Neural cell (in vitro differentiated cells): ENCODE results near the gene AFAP1. TPM values are rescaled to one million over a fixed set of nuclear protein-coding genes. Genes with fewer than 3 reads are reported as not detected.

Experiments used
- H2AFZ ChIP-seq: fragments of 200-600, 300-800 bp; sonication (generic), shearing (Covaris generic); 2 replicates; pipeline ENCODE4 v1.6.0; 2014; ENCODE audit warnings: low read depth, mild to moderate bottlenecking, antibody characterized with exemption, low read length, moderate library complexity
- H3F3A ChIP-seq: fragments of 200-600 bp; shearing (Covaris generic); 2 replicates; pipeline ENCODE4 v1.6.1; 2016; ENCODE audit warnings: mild to moderate bottlenecking, moderate library complexity, mixed read lengths, antibody characterized with exemption, low read length; ENCODE audit not compliant: insufficient read depth, poor library complexity, severe bottlenecking
- H3K27ac ChIP-seq: fragments of 200-600, 300-800 bp; sonication (generic), shearing (Covaris generic); 2 replicates; pipeline ENCODE4 v1.5.1; 2014; ENCODE audit warnings: mild to moderate bottlenecking, low read length, moderate library complexity
- H3K27me3 ChIP-seq: fragments of 300-800, 200-600 bp; sonication (generic), shearing (Covaris generic); 2 replicates; pipeline ENCODE4 v1.6.0; 2014; ENCODE audit warnings: mild to moderate bottlenecking, low read depth, low read length, moderate library complexity; ENCODE audit not compliant: insufficient read depth
- H3K36me3 ChIP-seq: fragments of 300-800, 200-600 bp; sonication (generic), shearing (Covaris generic); 2 replicates; pipeline ENCODE4 v1.5.1; 2014; ENCODE audit warnings: mild to moderate bottlenecking, antibody characterized with exemption, low read length, moderate library complexity; ENCODE audit not compliant: insufficient read depth
- H3K4me2 ChIP-seq: fragments of 300-800, 200-600 bp; sonication (generic), shearing (Covaris generic); 2 replicates; pipeline ENCODE4 v1.6.0; 2014; ENCODE audit warnings: mild to moderate bottlenecking, low read length
- H3K4me3 ChIP-seq: fragments of 300-800, 200-600 bp; sonication (generic), shearing (Covaris generic); 2 replicates; pipeline ENCODE4 v1.5.1; 2014; ENCODE audit warnings: mild to moderate bottlenecking, low read length, moderate library complexity
- H3K79me2 ChIP-seq: fragments of 200-600 bp; shearing (Covaris generic); replicated peaks from 2 replicates; pipeline ENCODE4 v1.6.0; 2014; ENCODE audit warnings: mild to moderate bottlenecking, low read length, moderate library complexity; ENCODE audit not compliant: insufficient read depth
- H3K9ac ChIP-seq: fragments of 300-800, 200-600 bp; sonication (generic), shearing (Covaris generic); 2 replicates; pipeline ENCODE4 v1.6.1; 2016; ENCODE audit warnings: mild to moderate bottlenecking, low read length, mixed read lengths
- H3K9me2 ChIP-seq: fragments of 200-600 bp; shearing (Covaris generic); 2 replicates; pipeline ENCODE4 v1.6.1; 2016; ENCODE audit warnings: mild to moderate bottlenecking, low read length, mixed read lengths; ENCODE audit not compliant: insufficient read depth
- H3K9me3 ChIP-seq: fragments of 200-600, 300-800 bp; sonication (generic), shearing (Covaris generic); 2 replicates; pipeline ENCODE4 v1.6.1; 2016; ENCODE audit warnings: mild to moderate bottlenecking, mixed run types, low read length, moderate library complexity, mixed read lengths
- H4K20me1 ChIP-seq: fragments of 200-600 bp; shearing (Covaris generic); 2 replicates; pipeline ENCODE4 v1.6.1; 2016; ENCODE audit warnings: mild to moderate bottlenecking, mixed run types; ENCODE audit not compliant: insufficient read depth
- CTCF ChIP-seq: fragments of 450-650 bp; IDR thresholded peaks from 2 replicates; pipeline ENCODE4 v1.5.1; 2014; ENCODE audit warnings: antibody characterized with exemption, mild to moderate bottlenecking, moderate library complexity; ENCODE audit not compliant: poor library complexity, severe bottlenecking
- EP300 ChIP-seq: fragments of 450-650 bp; conservative IDR thresholded peaks from 2 replicates; pipeline ENCODE4 v1.6.1; 2014; ENCODE audit warnings: antibody characterized with exemption, mild to moderate bottlenecking, moderate library complexity; ENCODE audit not compliant: poor library complexity, severe bottlenecking
- EZH2 ChIP-seq: fragments of 200-600, 300-800 bp; shearing (Covaris generic), sonication (generic); IDR thresholded peaks from 2 replicates; pipeline ENCODE4 v1.6.1; 2014; ENCODE audit warnings: antibody characterized with exemption, low read length, borderline replicate concordance, mild to moderate bottlenecking; ENCODE audit not compliant: insufficient read depth, poor library complexity, severe bottlenecking
- MXI1 ChIP-seq: fragments of 450-650 bp; conservative IDR thresholded peaks from 2 replicates; pipeline ENCODE4 v1.6.1; 2014; ENCODE audit warnings: antibody characterized with exemption, mild to moderate bottlenecking; ENCODE audit not compliant: poor library complexity, severe bottlenecking
- POLR2AphosphoS5 ChIP-seq: IDR thresholded peaks from 2 replicates; pipeline ENCODE4 v1.6.1; 2012
- RAD21 ChIP-seq: fragments of 450-650 bp; conservative IDR thresholded peaks from 2 replicates; pipeline ENCODE4 v1.6.1; 2014; ENCODE audit warnings: antibody characterized with exemption, mild to moderate bottlenecking, moderate library complexity
- REST ChIP-seq: IDR thresholded peaks from 2 replicates; pipeline ENCODE4 v1.6.1; 2012; ENCODE audit warnings: borderline replicate concordance
- SMC3 ChIP-seq: fragments of 450-650 bp; conservative IDR thresholded peaks from 2 replicates; pipeline ENCODE4 v1.6.1; 2014; ENCODE audit warnings: antibody characterized with exemption, mild to moderate bottlenecking, moderate library complexity; ENCODE audit not compliant: poor library complexity
- TAF1 ChIP-seq: IDR thresholded peaks from 2 replicates; pipeline ENCODE4 v1.6.1; 2012; ENCODE audit warnings: low read depth
- polyA plus RNA-seq: library from polyadenylated mRNA; depleted of rRNA; stranded (reverse); fragments of >200 nt; gene quantifications from 2 replicates; pipeline ENCODE4 v1.2.3, GENCODE V29; 2014

AFAP1 gene
- polyA plus RNA-seq, 1 donor from 2014 or later, result 38.9 TPM

- Histone ChIP-seq H3K9me3 (no peaks in the 10 kb centered on the region), H3K9me2 (no peaks in the 10 kb centered on the region), H3K27ac (no peak overlapping the region), H4K20me1 (peaks cover 4% of the 10 kb centered on the region), H3F3A (no peaks in the 10 kb centered on the region), H3K9ac (no peak overlapping the region), H2AFZ (no peak overlapping the region), H3K4me2 (no peak overlapping the region), H3K36me3 (no peaks in the 10 kb centered on the region), H3K4me3 (no peak overlapping the region), H3K79me2 (peaks cover 45% of the 10 kb centered on the region), H3K27me3 (no peaks in the 10 kb centered on the region)
- TF ChIP-seq EZH2 (no peak), EP300 (no peak), TAF1 (no peak), REST (no peak), POLR2AphosphoS5 (no peak), SMC3 (no peak), RAD21 (no peak), CTCF (no peak), MXI1 (no peak)
Observed at GRCh38 chr4:7898385-7898784, 41.3 kb downstream of the AFAP1 start.

- Histone ChIP-seq H3K4me3 (no peak overlapping the region), H3K79me2 (peaks cover 48% of the 10 kb centered on the region), H4K20me1 (peaks cover 4% of the 10 kb centered on the region), H3K9ac (no peak overlapping the region), H3K4me2 (no peak overlapping the region), H2AFZ (no peak overlapping the region), H3K27me3 (no peaks in the 10 kb centered on the region), H3K27ac (no peak overlapping the region), H3K9me2 (no peaks in the 10 kb centered on the region), H3K9me3 (no peaks in the 10 kb centered on the region), H3K36me3 (no peaks in the 10 kb centered on the region), H3F3A (no peaks in the 10 kb centered on the region)
- no peak for TF ChIP-seq CTCF
- no peak for TF ChIP-seq EP300
- TF ChIP-seq MXI1, result no peak
- no peak for TF ChIP-seq EZH2
- TF ChIP-seq SMC3, result no peak
- TF ChIP-seq RAD21, result no peak
- TF ChIP-seq TAF1, result no peak
- no peak for TF ChIP-seq REST
- no peak for TF ChIP-seq POLR2AphosphoS5
Observed at GRCh38 chr4:7897811-7898210, 41.9 kb downstream of the AFAP1 start.
